ENCODE data around the gene SMARCC1.
A peak's percentile ranks its signal among the peaks of the same experiment; 100 is the strongest.

SMARCC1 gene

GRCh38 chr3:47783673-47784072 is 2.0 kb upstream of the SMARCC1 start:
- TF ChIP-seq CTCF (conservative IDR thresholded peaks at IDR 0.05; ENCODE audit: low read depth, low read length): no peak
- no peak overlapping the region for H3K4me3 ChIP-seq (ENCODE audit: low read depth, low read length)
- DNase-seq (ENCODE audit: low read depth): no peak

- no peak for DNase-seq (ENCODE audit: low read depth)
- H3K4me3 ChIP-seq (ENCODE audit: low read depth, low read length): peak overlapping the region; percentile 87
- no peak for TF ChIP-seq CTCF (conservative IDR thresholded peaks at IDR 0.05; ENCODE audit: low read depth, low read length)
These were observed 984 bp upstream of the SMARCC1 start for GRCh38 chr3:47782446-47783308.

GRCh38 chr3:47780741-47781684 is 680 bp downstream of the SMARCC1 start:
- peak overlapping the region; percentile 87 for H3K4me3 ChIP-seq (ENCODE audit: low read depth, low read length)
- TF ChIP-seq CTCF (conservative IDR thresholded peaks at IDR 0.05; ENCODE audit: low read depth, low read length): no peak

DNA sequence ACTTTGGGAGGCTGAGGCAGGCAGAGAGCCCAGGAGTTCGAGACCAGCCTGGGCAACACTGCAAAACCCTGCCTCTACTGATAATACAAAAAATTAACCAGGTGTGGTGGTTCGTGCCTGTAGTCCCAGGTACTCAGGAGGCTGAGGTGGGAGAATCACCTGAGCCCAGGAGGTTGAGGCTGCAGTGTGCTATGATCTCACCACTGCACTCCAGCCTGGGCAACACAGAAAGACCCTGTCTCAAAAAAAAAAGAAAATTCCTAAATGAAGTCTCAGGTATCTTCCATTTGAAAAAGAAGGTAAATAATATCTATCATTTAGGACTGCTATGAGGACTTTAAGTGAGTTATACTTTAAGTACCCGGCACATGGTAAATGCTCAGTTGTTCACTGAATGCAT is 2.9 kb downstream of the SMARCC1 start:
- no peak overlapping the region for H3K4me3 ChIP-seq (ENCODE audit: low read depth, low read length)
- DNase-seq (ENCODE audit: low read depth): no peak
- no peak for TF ChIP-seq CTCF (conservative IDR thresholded peaks at IDR 0.05; ENCODE audit: low read depth, low read length)

More at GRCh38 chr3:47780741-47781684, 680 bp downstream of the SMARCC1 start:
- peak; percentile 40 for DNase-seq (ENCODE audit: low read depth)

DNA sequence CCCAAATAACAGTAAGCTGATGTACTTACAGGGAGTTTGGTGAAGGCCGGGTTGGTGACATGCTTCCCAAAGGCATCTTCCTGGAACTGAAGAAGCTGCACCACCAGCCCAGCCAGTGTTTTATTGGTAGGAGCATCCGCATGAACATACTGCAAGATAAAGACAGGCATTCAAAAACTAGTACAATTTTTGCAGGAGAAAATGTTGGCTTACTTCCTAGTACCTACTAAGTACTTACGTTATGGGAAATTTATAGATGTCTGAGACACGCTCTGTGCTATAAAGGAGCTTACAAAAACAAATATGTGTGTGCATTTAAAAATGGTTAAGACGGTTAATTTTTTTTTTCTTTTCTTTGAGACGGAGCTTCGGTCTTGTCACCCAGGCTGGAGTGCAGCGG is 8.9 kb downstream of the SMARCC1 start:
- TF ChIP-seq CTCF (conservative IDR thresholded peaks at IDR 0.05; ENCODE audit: low read depth, low read length): no peak
- DNase-seq (ENCODE audit: low read depth): no peak

DNA sequence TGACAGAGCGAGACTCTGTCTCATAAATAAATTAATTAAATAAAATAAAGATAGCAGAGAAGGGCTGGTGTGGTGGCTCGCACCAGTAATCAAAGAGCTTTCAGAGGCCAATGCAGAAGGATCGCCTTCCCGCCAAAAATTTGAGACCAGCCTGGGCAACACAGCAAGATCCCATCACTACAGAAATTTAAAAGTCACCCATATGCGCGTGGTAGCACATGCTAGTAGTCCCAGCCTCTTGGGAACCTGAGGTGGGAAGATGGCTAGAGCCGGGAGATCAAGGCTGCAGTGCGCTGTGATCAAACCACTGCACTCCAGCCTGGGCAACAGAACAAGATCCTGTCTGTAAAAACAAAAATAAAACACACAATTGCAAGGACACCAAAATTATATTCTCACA is 9.6 kb downstream of the SMARCC1 start:
- H3K4me3 ChIP-seq (ENCODE audit: low read depth, low read length): no peak overlapping the region
- TF ChIP-seq CTCF (conservative IDR thresholded peaks at IDR 0.05; ENCODE audit: low read depth, low read length): no peak
- DNase-seq (ENCODE audit: low read depth): no peak

More for the DNA sequence above, 8.9 kb downstream of the SMARCC1 start:
- H3K4me3 ChIP-seq (ENCODE audit: low read depth, low read length): no peak overlapping the region

Measured in choroid plexus epithelial cell (primary cell).